ENCODE measurements around the gene AOPEP.

DNA sequence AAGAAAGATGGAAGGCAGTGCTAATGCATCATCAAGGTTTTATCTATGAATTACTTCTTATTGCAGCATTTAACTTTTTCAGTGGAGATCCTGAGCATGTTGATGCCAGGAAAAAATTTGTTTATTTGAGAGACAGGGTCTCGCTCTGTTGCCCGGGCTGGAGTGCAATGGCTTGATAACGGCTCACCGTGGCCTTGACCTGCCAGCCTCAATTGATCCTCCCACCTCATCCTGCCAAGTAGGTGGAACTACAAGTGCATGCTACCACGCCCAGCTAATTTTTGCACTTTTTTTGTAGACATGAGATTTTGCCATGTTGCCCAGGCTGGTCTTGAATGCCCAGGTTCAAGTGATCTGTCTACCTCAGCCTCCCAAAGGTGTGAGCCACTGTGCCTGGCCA lies 47.2 kb downstream of the AOPEP start:
- no peak for TF ChIP-seq RAD21 (IDR thresholded peaks at IDR 0.05; ENCODE audit: low read depth)
- TF ChIP-seq, protein P1, sequence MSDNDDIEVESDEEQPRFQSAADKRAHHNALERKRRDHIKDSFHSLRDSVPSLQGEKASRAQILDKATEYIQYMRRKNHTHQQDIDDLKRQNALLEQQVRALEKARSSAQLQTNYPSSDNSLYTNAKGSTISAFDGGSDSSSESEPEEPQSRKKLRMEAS (IDR thresholded peaks at IDR 0.05) = no peak
- no peak for TF ChIP-seq CEBPB (IDR thresholded peaks at IDR 0.05)
- TF ChIP-seq, protein P2, sequence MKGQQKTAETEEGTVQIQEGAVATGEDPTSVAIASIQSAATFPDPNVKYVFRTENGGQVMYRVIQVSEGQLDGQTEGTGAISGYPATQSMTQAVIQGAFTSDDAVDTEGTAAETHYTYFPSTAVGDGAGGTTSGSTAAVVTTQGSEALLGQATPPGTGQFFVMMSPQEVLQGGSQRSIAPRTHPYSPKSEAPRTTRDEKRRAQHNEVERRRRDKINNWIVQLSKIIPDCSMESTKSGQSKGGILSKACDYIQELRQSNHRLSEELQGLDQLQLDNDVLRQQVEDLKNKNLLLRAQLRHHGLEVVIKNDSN (IDR thresholded peaks at IDR 0.05) = no peak
- no peak for TF ChIP-seq NFIC (IDR thresholded peaks at IDR 0.05)
- TF ChIP-seq TAF1 (IDR thresholded peaks at IDR 0.05; ENCODE audit: low read depth) = no peak
- no peak for TF ChIP-seq ZBTB7A (IDR thresholded peaks at IDR 0.05; ENCODE audit: low read depth)
- TF ChIP-seq, protein P3, sequence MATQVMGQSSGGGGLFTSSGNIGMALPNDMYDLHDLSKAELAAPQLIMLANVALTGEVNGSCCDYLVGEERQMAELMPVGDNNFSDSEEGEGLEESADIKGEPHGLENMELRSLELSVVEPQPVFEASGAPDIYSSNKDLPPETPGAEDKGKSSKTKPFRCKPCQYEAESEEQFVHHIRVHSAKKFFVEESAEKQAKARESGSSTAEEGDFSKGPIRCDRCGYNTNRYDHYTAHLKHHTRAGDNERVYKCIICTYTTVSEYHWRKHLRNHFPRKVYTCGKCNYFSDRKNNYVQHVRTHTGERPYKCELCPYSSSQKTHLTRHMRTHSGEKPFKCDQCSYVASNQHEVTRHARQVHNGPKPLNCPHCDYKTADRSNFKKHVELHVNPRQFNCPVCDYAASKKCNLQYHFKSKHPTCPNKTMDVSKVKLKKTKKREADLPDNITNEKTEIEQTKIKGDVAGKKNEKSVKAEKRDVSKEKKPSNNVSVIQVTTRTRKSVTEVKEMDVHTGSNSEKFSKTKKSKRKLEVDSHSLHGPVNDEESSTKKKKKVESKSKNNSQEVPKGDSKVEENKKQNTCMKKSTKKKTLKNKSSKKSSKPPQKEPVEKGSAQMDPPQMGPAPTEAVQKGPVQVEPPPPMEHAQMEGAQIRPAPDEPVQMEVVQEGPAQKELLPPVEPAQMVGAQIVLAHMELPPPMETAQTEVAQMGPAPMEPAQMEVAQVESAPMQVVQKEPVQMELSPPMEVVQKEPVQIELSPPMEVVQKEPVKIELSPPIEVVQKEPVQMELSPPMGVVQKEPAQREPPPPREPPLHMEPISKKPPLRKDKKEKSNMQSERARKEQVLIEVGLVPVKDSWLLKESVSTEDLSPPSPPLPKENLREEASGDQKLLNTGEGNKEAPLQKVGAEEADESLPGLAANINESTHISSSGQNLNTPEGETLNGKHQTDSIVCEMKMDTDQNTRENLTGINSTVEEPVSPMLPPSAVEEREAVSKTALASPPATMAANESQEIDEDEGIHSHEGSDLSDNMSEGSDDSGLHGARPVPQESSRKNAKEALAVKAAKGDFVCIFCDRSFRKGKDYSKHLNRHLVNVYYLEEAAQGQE (IDR thresholded peaks at IDR 0.05; ENCODE audit: low read depth) = no peak
